GM23338 (cell line): ENCODE results near the gene IRS1. TPM values are rescaled to one million over a fixed set of nuclear protein-coding genes. Genes with fewer than 3 reads are reported as not detected.

Experiments
- ATAC-seq: fragments of 200-7000 bp; cut with Tn5 transposase; 3 replicates; pipeline ENCODE4 v1.9.1; 2020
- DNase-seq: peaks from one replicate; pipeline ENCODE4 v3.0.0-alpha.2; 2015; ENCODE audit warnings: low spot score
- H2AFZ ChIP-seq: fragments of 200-600 bp; sonication (generic); 2 replicates; pipeline ENCODE4 v1.8.0; 2016; ENCODE audit warnings: antibody characterized with exemption, mild to moderate bottlenecking, moderate library complexity
- H3F3A ChIP-seq: fragments of 200-600 bp; sonication (generic); replicated peaks from 2 replicates; pipeline ENCODE4 v1.8.0; 2017; ENCODE audit warnings: antibody characterized with exemption, mixed run types, low read depth
- H3K27ac ChIP-seq: fragments of 200-600 bp; sonication (generic); 2 replicates; pipeline ENCODE4 v1.6.1; 2016; ENCODE audit warnings: low read depth
- H3K27me3 ChIP-seq: fragments of 200-600 bp; sonication (generic); 2 replicates; pipeline ENCODE4 v1.8.0; 2016; ENCODE audit warnings: mild to moderate bottlenecking, mixed run types, moderate library complexity; ENCODE audit not compliant: insufficient read depth
- H3K36me3 ChIP-seq: fragments of 200-600 bp; sonication (generic); 2 replicates; pipeline ENCODE4 v1.8.0; 2016; ENCODE audit warnings: mild to moderate bottlenecking; ENCODE audit not compliant: insufficient read depth
- H3K4me1 ChIP-seq: fragments of 200-600 bp; sonication (generic); 2 replicates; pipeline ENCODE4 v1.8.0; 2016; ENCODE audit warnings: mild to moderate bottlenecking, moderate library complexity; ENCODE audit not compliant: insufficient read depth
- H3K4me2 ChIP-seq: fragments of 200-600 bp; sonication (generic); 2 replicates; pipeline ENCODE4 v1.7.1; 2017; ENCODE audit warnings: mixed run types
- H3K4me3 ChIP-seq: fragments of 200-600 bp; sonication (generic); 2 replicates; pipeline ENCODE4 v1.6.1; 2016; ENCODE audit warnings: mixed run types
- H3K79me2 ChIP-seq: fragments of 200-600 bp; sonication (generic); replicated peaks from 2 replicates; pipeline ENCODE4 v1.8.0; 2017; ENCODE audit warnings: mild to moderate bottlenecking; ENCODE audit not compliant: insufficient read depth
- H3K9me2 ChIP-seq: fragments of 200-600 bp; sonication (generic); 2 replicates; pipeline ENCODE4 v1.8.0; 2017; ENCODE audit not compliant: insufficient read depth
- H4K20me1 ChIP-seq: fragments of 200-600 bp; sonication (generic); replicated peaks from 2 replicates; pipeline ENCODE4 v1.8.0; 2017; ENCODE audit warnings: mild to moderate bottlenecking; ENCODE audit not compliant: insufficient read depth
- H3K27ac Mint-ChIP-seq: 2 replicates; pipeline ENCODE4 v1.8.0; 2020; ENCODE audit warnings: inconsistent platforms, mild to moderate bottlenecking, moderate library complexity, mixed read lengths
- H3K27me3 Mint-ChIP-seq: 3 replicates; pipeline ENCODE4 v1.8.0; 2022; ENCODE audit warnings: low read depth, mild to moderate bottlenecking, moderate library complexity, mixed read lengths, inconsistent platforms; ENCODE audit not compliant: insufficient read depth, poor library complexity
- H3K36me3 Mint-ChIP-seq: 3 replicates; pipeline ENCODE4 v1.8.0; 2021; ENCODE audit warnings: low read depth, mild to moderate bottlenecking, inconsistent platforms, moderate library complexity, mixed read lengths
- H3K4me1 Mint-ChIP-seq: 3 replicates; pipeline ENCODE4 v1.8.0; 2020; ENCODE audit warnings: mild to moderate bottlenecking, inconsistent platforms, mixed read lengths
- H3K4me3 Mint-ChIP-seq: 3 replicates; pipeline ENCODE4 v1.8.0; 2021; ENCODE audit warnings: moderate library complexity, mild to moderate bottlenecking, inconsistent platforms, mixed read lengths
- H3K9me3 Mint-ChIP-seq: 3 replicates; pipeline ENCODE4 v1.8.0; 2020; ENCODE audit warnings: moderate library complexity, mild to moderate bottlenecking, inconsistent platforms, mixed read lengths
- CREB1 ChIP-seq: fragments of 250-450 bp; sonication (Bioruptor Pico); IDR thresholded peaks from 2 replicates; pipeline ENCODE4 v1.5.0; 2020; ENCODE audit warnings: low read depth, mild to moderate bottlenecking, moderate library complexity
- ETS1 ChIP-seq: IDR thresholded peaks from 2 replicates; pipeline ENCODE4 v1.6.1; 2016; ENCODE audit warnings: antibody characterized with exemption
- EZH2 ChIP-seq: fragments of 200-600 bp; sonication (generic); IDR thresholded peaks from one replicate; pipeline ENCODE4 v1.8.0; 2017; ENCODE audit warnings: antibody characterized with exemption, mild to moderate bottlenecking, low read depth; ENCODE audit not compliant: unreplicated experiment
- EZH2phosphoT487 ChIP-seq: fragments of 200-600 bp; sonication (generic); IDR thresholded peaks from one replicate; pipeline ENCODE4 v1.8.1; 2018; ENCODE audit warnings: antibody characterized with exemption; ENCODE audit not compliant: unreplicated experiment
- NANOG ChIP-seq: IDR thresholded peaks from 2 replicates; pipeline ENCODE4 v1.6.1; 2016; ENCODE audit warnings: antibody characterized with exemption, borderline replicate concordance
- POLR2AphosphoS5 ChIP-seq: IDR thresholded peaks from 2 replicates; pipeline ENCODE4 v1.6.1; 2016; ENCODE audit warnings: antibody characterized with exemption, low read depth
- STAT1 ChIP-seq: IDR thresholded peaks from one replicate; pipeline ENCODE4 v1.6.1; 2016; ENCODE audit warnings: antibody characterized with exemption; ENCODE audit not compliant: unreplicated experiment
- ZNF114 ChIP-seq: fragments of 250-450 bp; sonication (Bioruptor Pico); IDR thresholded peaks from 2 replicates; pipeline ENCODE4 v1.5.0; 2020; ENCODE audit warnings: mild to moderate bottlenecking, moderate library complexity
- ZNF331 ChIP-seq: fragments of 250-450 bp; sonication (Bioruptor Pico); IDR thresholded peaks from 2 replicates; pipeline ENCODE4 v1.5.0; 2020; ENCODE audit warnings: low read depth, mild to moderate bottlenecking, moderate library complexity
- polyA plus RNA-seq: library from polyadenylated mRNA; unstranded; fragments of >200 nt; fragmentation: Nextera tagmentation; extraction: Ambion mirVana; gene quantifications from 2 replicates; pipeline ENCODE4 v1.2.1, GENCODE V29; 2016
- total RNA-seq: library from RNA; depleted of rRNA; stranded (reverse); fragments of >200 nt; shearing (Covaris generic); gene quantifications from 2 replicates; pipeline ENCODE4 v1.2.3, GENCODE V29; 2014
- TF ChIP-seq, protein P1 (sequence below), 2 experiments: fragments of 200-600 bp in 1 of 2; sonication (generic) in 1 of 2; conservative IDR thresholded peaks; 2 replicates each; pipeline versions ENCODE4 v1.5.1 to v1.6.1; 2016 to 2017; ENCODE audit warnings: antibody characterized with exemption in 2 of 2, low read depth in 2 of 2, mild to moderate bottlenecking in 2 of 2, moderate library complexity in 1 of 2
- TF ChIP-seq, protein P2 (sequence below): fragments of 250-450 bp; sonication (Bioruptor Pico); IDR thresholded peaks from 2 replicates; pipeline ENCODE4 v1.5.0; 2020; ENCODE audit warnings: mild to moderate bottlenecking, moderate library complexity
- TF ChIP-seq, protein P3 (sequence below): IDR thresholded peaks from one replicate; pipeline ENCODE4 v1.6.1; 2018; ENCODE audit warnings: antibody characterized with exemption; ENCODE audit not compliant: unreplicated experiment

Gene IRS1
- total and polyA plus RNA-seq, 2 experiments from 2014 or later: 6.9 to 26.2 TPM

- TF ChIP-seq, protein P1, sequence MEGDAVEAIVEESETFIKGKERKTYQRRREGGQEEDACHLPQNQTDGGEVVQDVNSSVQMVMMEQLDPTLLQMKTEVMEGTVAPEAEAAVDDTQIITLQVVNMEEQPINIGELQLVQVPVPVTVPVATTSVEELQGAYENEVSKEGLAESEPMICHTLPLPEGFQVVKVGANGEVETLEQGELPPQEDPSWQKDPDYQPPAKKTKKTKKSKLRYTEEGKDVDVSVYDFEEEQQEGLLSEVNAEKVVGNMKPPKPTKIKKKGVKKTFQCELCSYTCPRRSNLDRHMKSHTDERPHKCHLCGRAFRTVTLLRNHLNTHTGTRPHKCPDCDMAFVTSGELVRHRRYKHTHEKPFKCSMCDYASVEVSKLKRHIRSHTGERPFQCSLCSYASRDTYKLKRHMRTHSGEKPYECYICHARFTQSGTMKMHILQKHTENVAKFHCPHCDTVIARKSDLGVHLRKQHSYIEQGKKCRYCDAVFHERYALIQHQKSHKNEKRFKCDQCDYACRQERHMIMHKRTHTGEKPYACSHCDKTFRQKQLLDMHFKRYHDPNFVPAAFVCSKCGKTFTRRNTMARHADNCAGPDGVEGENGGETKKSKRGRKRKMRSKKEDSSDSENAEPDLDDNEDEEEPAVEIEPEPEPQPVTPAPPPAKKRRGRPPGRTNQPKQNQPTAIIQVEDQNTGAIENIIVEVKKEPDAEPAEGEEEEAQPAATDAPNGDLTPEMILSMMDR (conservative IDR thresholded peaks at IDR 0.05; ENCODE audit: low read depth in 2 of 2): no peak
- no peak for TF ChIP-seq ZNF114
These were observed 100.9 kb downstream of the IRS1 start (continued) for GRCh38 chr2:226698671-226699070.

DNA sequence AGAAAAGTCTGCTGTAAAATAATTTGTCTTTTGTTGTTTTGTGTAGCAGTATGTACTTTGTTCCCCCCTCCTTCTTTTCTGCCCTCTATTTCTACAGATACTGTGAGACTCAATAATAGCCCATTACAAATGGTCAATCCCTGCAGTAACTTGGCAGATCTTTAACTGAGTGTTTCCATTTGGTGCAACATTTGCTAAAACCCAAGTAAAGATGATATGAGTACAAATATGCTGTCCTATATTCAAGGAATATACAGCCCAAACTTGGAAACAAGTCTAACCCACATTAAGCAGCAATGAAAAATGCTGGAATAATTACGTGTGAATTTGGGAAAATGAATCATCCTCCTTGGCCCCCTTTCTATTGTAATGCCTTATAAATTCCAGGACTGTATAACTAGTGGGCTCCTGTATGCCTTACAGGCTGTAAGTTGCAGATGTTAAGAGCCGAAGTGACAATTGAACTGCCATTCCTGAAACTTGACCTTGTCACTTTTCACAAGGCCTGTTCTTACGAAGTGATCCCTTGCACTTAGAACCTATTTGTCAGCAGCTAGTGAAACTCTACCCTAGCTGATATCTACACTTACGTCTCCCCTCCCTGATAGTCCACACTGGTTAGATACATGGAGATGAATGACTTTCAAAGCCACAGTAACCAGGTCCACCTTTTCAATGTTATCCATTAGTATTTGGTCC, 104.9 kb downstream of the IRS1 start:
- Histone ChIP-seq H3K79me2 (no peaks in the 10 kb centered on the region), H2AFZ (no peak overlapping the region), H3K4me2 (no peak overlapping the region), H3K4me3 (no peak overlapping the region), H3K9me2 (peaks cover 8% of the 10 kb centered on the region; the same call in 1 of the 2 replicates), H3F3A (no peaks in the 10 kb centered on the region), H3K27ac (no peak overlapping the region), H3K4me1 (peaks cover 14% of the 10 kb centered on the region), H3K27me3 (no peaks in the 10 kb centered on the region), H3K36me3 (no peaks in the 10 kb centered on the region), H4K20me1 (no peaks in the 10 kb centered on the region)
- ATAC-seq (no peak), DNase-seq (no peak)
- Mint-ChIP-seq H3K9me3 (no peaks in the 10 kb centered on the region; the same call in 2 of the 3 replicates), H3K36me3 (no peaks in the 10 kb centered on the region), H3K27ac (no peak overlapping the region), H3K4me3 (no peak overlapping the region), H3K27me3 (no peaks in the 10 kb centered on the region), H3K4me1 (peaks cover 36% of the 10 kb centered on the region)
- TF ChIP-seq, protein P2, sequence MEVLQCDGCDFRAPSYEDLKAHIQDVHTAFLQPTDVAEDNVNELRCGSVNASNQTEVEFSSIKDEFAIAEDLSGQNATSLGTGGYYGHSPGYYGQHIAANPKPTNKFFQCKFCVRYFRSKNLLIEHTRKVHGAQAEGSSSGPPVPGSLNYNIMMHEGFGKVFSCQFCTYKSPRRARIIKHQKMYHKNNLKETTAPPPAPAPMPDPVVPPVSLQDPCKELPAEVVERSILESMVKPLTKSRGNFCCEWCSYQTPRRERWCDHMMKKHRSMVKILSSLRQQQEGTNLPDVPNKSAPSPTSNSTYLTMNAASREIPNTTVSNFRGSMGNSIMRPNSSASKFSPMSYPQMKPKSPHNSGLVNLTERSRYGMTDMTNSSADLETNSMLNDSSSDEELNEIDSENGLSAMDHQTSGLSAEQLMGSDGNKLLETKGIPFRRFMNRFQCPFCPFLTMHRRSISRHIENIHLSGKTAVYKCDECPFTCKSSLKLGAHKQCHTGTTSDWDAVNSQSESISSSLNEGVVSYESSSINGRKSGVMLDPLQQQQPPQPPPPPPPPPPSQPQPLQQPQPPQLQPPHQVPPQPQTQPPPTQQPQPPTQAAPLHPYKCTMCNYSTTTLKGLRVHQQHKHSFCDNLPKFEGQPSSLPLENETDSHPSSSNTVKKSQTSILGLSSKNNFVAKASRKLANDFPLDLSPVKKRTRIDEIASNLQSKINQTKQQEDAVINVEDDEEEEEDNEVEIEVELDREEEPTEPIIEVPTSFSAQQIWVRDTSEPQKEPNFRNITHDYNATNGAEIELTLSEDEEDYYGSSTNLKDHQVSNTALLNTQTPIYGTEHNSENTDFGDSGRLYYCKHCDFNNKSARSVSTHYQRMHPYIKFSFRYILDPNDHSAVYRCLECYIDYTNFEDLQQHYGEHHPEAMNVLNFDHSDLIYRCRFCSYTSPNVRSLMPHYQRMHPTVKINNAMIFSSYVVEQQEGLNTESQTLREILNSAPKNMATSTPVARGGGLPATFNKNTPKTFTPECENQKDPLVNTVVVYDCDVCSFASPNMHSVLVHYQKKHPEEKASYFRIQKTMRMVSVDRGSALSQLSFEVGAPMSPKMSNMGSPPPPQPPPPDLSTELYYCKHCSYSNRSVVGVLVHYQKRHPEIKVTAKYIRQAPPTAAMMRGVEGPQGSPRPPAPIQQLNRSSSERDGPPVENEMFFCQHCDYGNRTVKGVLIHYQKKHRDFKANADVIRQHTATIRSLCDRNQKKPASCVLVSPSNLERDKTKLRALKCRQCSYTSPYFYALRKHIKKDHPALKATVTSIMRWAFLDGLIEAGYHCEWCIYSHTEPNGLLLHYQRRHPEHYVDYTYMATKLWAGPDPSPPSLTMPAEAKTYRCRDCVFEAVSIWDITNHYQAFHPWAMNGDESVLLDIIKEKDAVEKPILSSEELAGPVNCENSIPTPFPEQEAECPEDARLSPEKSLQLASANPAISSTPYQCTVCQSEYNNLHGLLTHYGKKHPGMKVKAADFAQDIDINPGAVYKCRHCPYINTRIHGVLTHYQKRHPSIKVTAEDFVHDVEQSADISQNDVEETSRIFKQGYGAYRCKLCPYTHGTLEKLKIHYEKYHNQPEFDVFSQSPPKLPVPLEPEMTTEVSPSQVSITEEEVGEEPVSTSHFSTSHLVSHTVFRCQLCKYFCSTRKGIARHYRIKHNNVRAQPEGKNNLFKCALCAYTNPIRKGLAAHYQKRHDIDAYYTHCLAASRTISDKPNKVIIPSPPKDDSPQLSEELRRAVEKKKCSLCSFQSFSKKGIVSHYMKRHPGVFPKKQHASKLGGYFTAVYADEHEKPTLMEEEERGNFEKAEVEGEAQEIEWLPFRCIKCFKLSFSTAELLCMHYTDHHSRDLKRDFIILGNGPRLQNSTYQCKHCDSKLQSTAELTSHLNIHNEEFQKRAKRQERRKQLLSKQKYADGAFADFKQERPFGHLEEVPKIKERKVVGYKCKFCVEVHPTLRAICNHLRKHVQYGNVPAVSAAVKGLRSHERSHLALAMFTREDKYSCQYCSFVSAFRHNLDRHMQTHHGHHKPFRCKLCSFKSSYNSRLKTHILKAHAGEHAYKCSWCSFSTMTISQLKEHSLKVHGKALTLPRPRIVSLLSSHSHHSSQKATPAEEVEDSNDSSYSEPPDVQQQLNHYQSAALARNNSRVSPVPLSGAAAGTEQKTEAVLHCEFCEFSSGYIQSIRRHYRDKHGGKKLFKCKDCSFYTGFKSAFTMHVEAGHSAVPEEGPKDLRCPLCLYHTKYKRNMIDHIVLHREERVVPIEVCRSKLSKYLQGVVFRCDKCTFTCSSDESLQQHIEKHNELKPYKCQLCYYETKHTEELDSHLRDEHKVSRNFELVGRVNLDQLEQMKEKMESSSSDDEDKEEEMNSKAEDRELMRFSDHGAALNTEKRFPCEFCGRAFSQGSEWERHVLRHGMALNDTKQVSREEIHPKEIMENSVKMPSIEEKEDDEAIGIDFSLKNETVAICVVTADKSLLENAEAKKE (CRISPR knock-in tag): no peak
- TF ChIP-seq POLR2AphosphoS5 (no peak), STAT1 (no peak), EZH2phosphoT487 (no peak), ZNF331 (CRISPR knock-in tag) (no peak), CREB1 (no peak), ZNF114 (no peak), EZH2 (no peak), NANOG (no peak), ETS1 (no peak)
- TF ChIP-seq, protein P3, sequence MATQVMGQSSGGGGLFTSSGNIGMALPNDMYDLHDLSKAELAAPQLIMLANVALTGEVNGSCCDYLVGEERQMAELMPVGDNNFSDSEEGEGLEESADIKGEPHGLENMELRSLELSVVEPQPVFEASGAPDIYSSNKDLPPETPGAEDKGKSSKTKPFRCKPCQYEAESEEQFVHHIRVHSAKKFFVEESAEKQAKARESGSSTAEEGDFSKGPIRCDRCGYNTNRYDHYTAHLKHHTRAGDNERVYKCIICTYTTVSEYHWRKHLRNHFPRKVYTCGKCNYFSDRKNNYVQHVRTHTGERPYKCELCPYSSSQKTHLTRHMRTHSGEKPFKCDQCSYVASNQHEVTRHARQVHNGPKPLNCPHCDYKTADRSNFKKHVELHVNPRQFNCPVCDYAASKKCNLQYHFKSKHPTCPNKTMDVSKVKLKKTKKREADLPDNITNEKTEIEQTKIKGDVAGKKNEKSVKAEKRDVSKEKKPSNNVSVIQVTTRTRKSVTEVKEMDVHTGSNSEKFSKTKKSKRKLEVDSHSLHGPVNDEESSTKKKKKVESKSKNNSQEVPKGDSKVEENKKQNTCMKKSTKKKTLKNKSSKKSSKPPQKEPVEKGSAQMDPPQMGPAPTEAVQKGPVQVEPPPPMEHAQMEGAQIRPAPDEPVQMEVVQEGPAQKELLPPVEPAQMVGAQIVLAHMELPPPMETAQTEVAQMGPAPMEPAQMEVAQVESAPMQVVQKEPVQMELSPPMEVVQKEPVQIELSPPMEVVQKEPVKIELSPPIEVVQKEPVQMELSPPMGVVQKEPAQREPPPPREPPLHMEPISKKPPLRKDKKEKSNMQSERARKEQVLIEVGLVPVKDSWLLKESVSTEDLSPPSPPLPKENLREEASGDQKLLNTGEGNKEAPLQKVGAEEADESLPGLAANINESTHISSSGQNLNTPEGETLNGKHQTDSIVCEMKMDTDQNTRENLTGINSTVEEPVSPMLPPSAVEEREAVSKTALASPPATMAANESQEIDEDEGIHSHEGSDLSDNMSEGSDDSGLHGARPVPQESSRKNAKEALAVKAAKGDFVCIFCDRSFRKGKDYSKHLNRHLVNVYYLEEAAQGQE: no peak
